ENCODE data around the gene ARHGAP33. TPM values are rescaled to one million over a fixed set of nuclear protein-coding genes. Genes with fewer than 3 reads are reported as not detected.

ARHGAP33 gene
- total and polyA plus RNA-seq, 2 of the 4 experiments (the other 2 are of a cell fraction): 0.72 to 11.9 TPM

DNA sequence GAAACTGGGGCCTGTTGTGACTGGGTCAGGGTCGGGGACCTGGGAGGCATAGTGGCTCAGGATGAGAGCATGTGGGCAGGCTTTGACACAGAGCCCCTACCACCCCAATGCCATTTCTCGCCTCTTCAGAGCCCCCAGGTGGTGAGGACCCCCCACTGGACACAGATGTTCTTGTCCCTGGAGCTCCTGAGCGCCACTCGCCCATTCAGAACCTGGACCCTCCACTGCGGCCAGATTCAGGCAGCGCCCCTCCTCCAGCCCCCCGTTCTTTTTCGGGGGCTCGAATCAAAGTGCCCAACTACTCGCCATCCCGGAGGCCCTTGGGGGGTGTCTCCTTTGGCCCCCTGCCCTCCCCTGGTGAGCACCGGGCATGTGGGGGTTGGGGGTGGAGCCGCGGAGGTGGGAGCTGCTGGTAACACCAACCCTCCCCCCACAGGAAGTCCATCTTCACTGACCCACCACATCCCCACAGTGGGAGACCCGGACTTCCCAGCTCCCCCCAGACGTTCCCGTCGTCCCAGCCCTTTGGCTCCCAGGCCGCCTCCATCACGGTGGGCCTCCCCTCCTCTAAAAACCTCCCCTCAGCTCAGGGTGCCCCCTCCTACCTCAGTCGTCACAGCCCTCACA, 43.5 kb upstream of the ARHGAP33 start:
- H3K56ac ChIP-seq (ENCODE audit: extremely low read depth, insufficient read depth, low read length): no peak overlapping the region
- no peak overlapping the region for H2BK15ac ChIP-seq (ENCODE audit: low read depth, low read length)
- H3K4me1 ChIP-seq (ENCODE audit: control insufficient read depth, insufficient read depth, low read length): no peaks in the 10 kb centered on the region
- BruUV-seq (replicated peaks): no TSS peak
- H3K27ac ChIP-seq (ENCODE audit: insufficient read depth, low read length): no peak overlapping the region
- H2BK120ac ChIP-seq (ENCODE audit: low read depth, low read length): no peak overlapping the region
- in situ Hi-C loops (cut with MboI; ENCODE audit: low sequenced_read_pairs) (no loop called here), dilution Hi-C loops (cut with HindIII; ENCODE audit: low sequenced_read_pairs, unreplicated experiment) (no loop called here), intact Hi-C loops (cut with micrococcal nuclease) (no loop called here)
- no peaks in the 10 kb centered on the region for H3K9me1 ChIP-seq (ENCODE audit: insufficient read depth, low read length)
- DNase-seq (no peak), ATAC-seq (ENCODE audit: low read depth) (no peak)
- H4K91ac ChIP-seq (ENCODE audit: insufficient read depth, low read depth, low read length): no peak overlapping the region
- H3K36me3 ChIP-seq (ENCODE audit: control insufficient read depth, insufficient read depth, low read length): peaks cover 90% of the 10 kb centered on the region
- no peak overlapping the region for H2AFZ ChIP-seq (replicated peaks; ENCODE audit: low read length, poor library complexity)
- POLR2A ChIA-PET (ENCODE audit: unreplicated experiment): no interaction called here
- no peak overlapping the region for H3K4me2 ChIP-seq (ENCODE audit: low read depth, low read length)
- H3K4ac ChIP-seq (ENCODE audit: low read depth, low read length): no peak overlapping the region
- no peak overlapping the region for H2AK9ac ChIP-seq (replicated peaks; ENCODE audit: low read depth, low read length, poor library complexity)
- no peaks in the 10 kb centered on the region for H3K27me3 ChIP-seq (ENCODE audit: control insufficient read depth, insufficient read depth, low read length)
- CTCF ChIA-PET: no interaction called here
- no peak overlapping the region for H3K9ac ChIP-seq (ENCODE audit: low read depth, low read length)
- H3K9me3 ChIP-seq (ENCODE audit: control insufficient read depth, insufficient read depth, low read length): no peaks in the 10 kb centered on the region
- no peak overlapping the region for H4K5ac ChIP-seq (ENCODE audit: low read depth, low read length)
- no peak overlapping the region for H2BK20ac ChIP-seq (ENCODE audit: low read depth, low read length)
- H2AK5ac ChIP-seq (ENCODE audit: low read depth, low read length): no peak overlapping the region
- H4K20me1 ChIP-seq (ENCODE audit: insufficient read depth, low read length): peaks cover 9% of the 10 kb centered on the region
- TF ChIP-seq MAZ (IDR thresholded peaks at IDR 0.05; ENCODE audit: borderline replicate concordance, low read depth, low read length): no peak
- TF ChIP-seq MAFK (IDR thresholded peaks at IDR 0.05; ENCODE audit: low read depth, low read length): no peak
- no peak for TF ChIP-seq BHLHE40 (IDR thresholded peaks at IDR 0.05; ENCODE audit: low read depth, low read length)
- TF ChIP-seq RCOR1 (IDR thresholded peaks at IDR 0.05; ENCODE audit: insufficient replicate concordance, low read length): no peak
- TF ChIP-seq SMC3 (IDR thresholded peaks at IDR 0.05; ENCODE audit: low read depth, low read length): no peak
- no peak for TF ChIP-seq MXI1 (IDR thresholded peaks at IDR 0.05; ENCODE audit: borderline replicate concordance, low read depth, low read length)
- no peak for TF ChIP-seq FOS (IDR thresholded peaks at IDR 0.05; ENCODE audit: low read depth, low read length)
- no peak for TF ChIP-seq CTCF (conservative IDR thresholded peaks at IDR 0.05; ENCODE audit: low read depth, low read length)
- TF ChIP-seq CEBPB (IDR thresholded peaks at IDR 0.05; ENCODE audit: low read depth, low read length): no peak
- no peak for TF ChIP-seq RFX5 (IDR thresholded peaks at IDR 0.05; ENCODE audit: low read depth, low read length)
- no peak for TF ChIP-seq NFE2L2 (IDR thresholded peaks at IDR 0.05; ENCODE audit: low read depth, low read length)
- no peak for TF ChIP-seq RAD21 (IDR thresholded peaks at IDR 0.05; ENCODE audit: low read length)
- no peak for TF ChIP-seq CHD1 (IDR thresholded peaks at IDR 0.05; ENCODE audit: low read depth, low read length)
- no peak for TF ChIP-seq USF2 (IDR thresholded peaks at IDR 0.05; ENCODE audit: low read depth, low read length)
- TF ChIP-seq ELK1 (IDR thresholded peaks at IDR 0.05; ENCODE audit: borderline replicate concordance, low read depth, low read length): no peak
- no peak for TF ChIP-seq POLR2A (IDR thresholded peaks at IDR 0.05; ENCODE audit: low read depth, low read length)
- no peak overlapping the region for H3K4me3 ChIP-seq (ENCODE audit: insufficient read depth, low read depth, low read length)
- H3K18ac ChIP-seq (ENCODE audit: low read depth, low read length): no peak overlapping the region
- no peak overlapping the region for H3K23ac ChIP-seq (ENCODE audit: low read depth, low read length)
- no peak overlapping the region for H2BK5ac ChIP-seq (ENCODE audit: low read depth, low read length, poor library complexity, severe bottlenecking)
- peaks cover 0 to 22% of the 10 kb centered on the region in 2 experiments; a peak in 3 of 4 replicates for H3K79me1 ChIP-seq (ENCODE audit: low read depth in 1 of 2, low read length in 2 of 2)
- H4K8ac ChIP-seq (ENCODE audit: low read depth in 2 of 2, low read length in 2 of 2): no peak overlapping the region
- 63% methylated on average over 4 of the region's 21 CpGs; no CpG with 5 or more reads in 1 of the 2 experiments for WGBS, 2 experiments (ENCODE audit: extremely low coverage in 2 of 2, insufficient read length in 1 of 2)
- H3K14ac ChIP-seq (replicated peaks; ENCODE audit: low read depth, low read length): no peak overlapping the region

All from IMR-90 (cell line).